ENCODE results near the gene ADD3. TPM values are rescaled to one million over a fixed set of nuclear protein-coding genes. Genes with fewer than 3 reads are reported as not detected.

ADD3 gene
- total and polyA plus RNA-seq, 4 donors, result 15.4 to 55.9 (median 22.8) TPM

DNA sequence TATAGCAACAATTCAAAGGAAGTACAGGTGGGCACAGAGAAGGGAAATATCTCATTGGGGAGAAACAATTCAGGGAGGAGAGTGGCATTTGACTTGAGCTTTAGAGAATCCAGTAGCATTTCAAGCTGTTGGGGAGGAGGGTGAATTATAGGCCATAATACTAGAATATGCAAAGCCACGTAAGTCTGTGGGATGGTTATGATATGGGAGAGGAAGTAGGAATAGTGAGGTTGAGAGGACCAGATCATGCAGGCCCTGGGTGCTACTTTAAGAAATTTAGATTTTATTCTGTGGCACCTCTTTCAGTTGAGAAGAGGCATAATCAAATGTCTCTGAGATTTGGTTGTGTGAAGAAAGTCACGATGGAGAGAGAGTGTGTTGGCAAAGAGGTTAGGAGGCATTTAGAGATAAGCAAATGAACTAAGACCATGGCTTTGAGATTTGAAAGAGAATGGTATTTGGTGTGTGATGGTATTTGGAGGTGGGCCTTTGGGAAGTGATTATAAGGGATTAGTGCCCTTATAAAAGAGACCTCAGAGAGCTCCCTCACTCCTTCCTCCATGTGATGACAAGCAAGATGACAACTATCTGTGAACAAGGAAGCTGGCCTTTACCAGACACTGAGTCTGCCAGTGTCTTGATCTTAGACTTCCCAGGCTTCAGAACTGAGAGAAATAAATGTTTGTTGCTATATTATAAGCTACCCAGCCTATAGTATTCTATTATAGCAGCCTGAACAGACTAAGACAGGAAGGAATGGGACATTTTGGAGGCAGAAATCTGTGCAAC is 15.1 kb downstream of the ADD3 start:
- WGBS, result 82% methylated on average over 2 of the region's 2 CpGs
- Histone ChIP-seq H3K36me3 (ENCODE audit: control insufficient read depth in 4 of 4, insufficient read depth in 3 of 4, low read depth in 1 of 4, low read length in 3 of 4) (no peaks in the 10 kb centered on the region), H3K4me1 (ENCODE audit: control insufficient read depth in 4 of 4, insufficient read depth in 4 of 4, low read length in 3 of 4) (no peaks in the 10 kb centered on the region), H3K9ac (ENCODE audit: low read depth in 1 of 2, low read length in 2 of 2) (no peak overlapping the region), H3K9me3 (ENCODE audit: control insufficient read depth in 4 of 4, low read length in 3 of 4) (no peaks in the 10 kb centered on the region), H3K27ac (ENCODE audit: low read depth in 1 of 2, low read length in 2 of 2) (no peak overlapping the region), H3K4me3 (ENCODE audit: low read depth in 1 of 3, low read length in 3 of 3) (no peak overlapping the region), H3K27me3 (ENCODE audit: control insufficient read depth in 4 of 4, insufficient read depth in 4 of 4, low read length in 3 of 4) (no peaks in the 10 kb centered on the region)
- DNase-seq (ENCODE audit: low spot score), result no peak
- TF ChIP-seq HNF4A (conservative IDR thresholded peaks at IDR 0.05), result no peak

DNA sequence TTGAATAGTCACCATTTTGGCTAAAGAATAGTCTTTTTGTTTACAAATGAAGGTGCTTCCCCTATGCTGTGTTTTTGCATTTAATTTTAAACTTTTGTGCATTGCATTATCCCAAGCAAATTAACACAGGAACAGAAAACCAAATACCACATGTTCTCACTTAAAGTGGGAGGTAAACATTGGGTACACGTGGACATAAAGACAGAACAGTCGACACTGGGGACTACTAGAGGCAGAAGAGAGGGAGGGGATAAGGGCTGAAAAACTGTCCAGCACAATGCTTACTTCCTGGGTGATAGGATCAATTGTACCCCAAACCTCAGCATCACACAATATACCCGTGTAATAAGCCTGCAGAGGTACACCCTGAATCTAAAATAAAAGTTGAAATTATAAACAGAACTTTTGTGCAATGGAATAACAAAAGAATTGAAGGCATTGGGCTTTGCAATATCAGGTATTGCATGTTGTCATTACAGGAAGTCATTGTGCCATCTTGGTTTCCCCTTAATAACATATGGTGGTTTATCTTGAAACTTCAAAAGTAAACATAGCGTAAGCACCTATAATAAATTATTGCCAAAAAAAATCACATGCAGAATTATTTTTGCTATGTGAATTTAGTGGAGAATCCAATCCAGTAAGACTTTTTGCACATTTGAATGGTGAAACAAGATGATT is 16.1 kb downstream of the ADD3 start:
- Histone ChIP-seq H3K36me3 (ENCODE audit: control insufficient read depth in 4 of 4, insufficient read depth in 3 of 4, low read depth in 1 of 4, low read length in 3 of 4) (no peaks in the 10 kb centered on the region), H3K27ac (ENCODE audit: low read depth in 1 of 2, low read length in 2 of 2) (no peak overlapping the region), H3K9me3 (ENCODE audit: control insufficient read depth in 4 of 4, low read length in 3 of 4) (no peaks in the 10 kb centered on the region), H3K4me1 (ENCODE audit: control insufficient read depth in 4 of 4, insufficient read depth in 4 of 4, low read length in 3 of 4) (no peaks in the 10 kb centered on the region), H3K4me3 (ENCODE audit: low read depth in 1 of 3, low read length in 3 of 3) (no peak overlapping the region), H3K9ac (ENCODE audit: low read depth in 1 of 2, low read length in 2 of 2) (no peak overlapping the region), H3K27me3 (ENCODE audit: control insufficient read depth in 4 of 4, insufficient read depth in 4 of 4, low read length in 3 of 4) (no peaks in the 10 kb centered on the region)
- DNase-seq (ENCODE audit: low spot score), result no peak
- TF ChIP-seq HNF4G (IDR thresholded peaks at IDR 0.05) (no peak), FOXA2 (IDR thresholded peaks at IDR 0.05) (no peak), HNF4A (conservative IDR thresholded peaks at IDR 0.05) (no peak), SP1 (IDR thresholded peaks at IDR 0.05) (no peak), NR2F2 (IDR thresholded peaks at IDR 0.05) (no peak), RAD21 (IDR thresholded peaks at IDR 0.05) (no peak), YY1 (IDR thresholded peaks at IDR 0.05) (no peak), JUND (IDR thresholded peaks at IDR 0.05) (no peak), TAF1 (conservative IDR thresholded peaks at IDR 0.05) (no peak), EGR1 (IDR thresholded peaks at IDR 0.05; ENCODE audit: low read depth in 2 of 2) (no peak), GABPA (IDR thresholded peaks at IDR 0.05 in 1 of 2, conservative IDR thresholded peaks at IDR 0.05 in 1 of 2) (no peak), FOXA1 (IDR thresholded peaks at IDR 0.05) (no peak)
- TF ChIP-seq, protein P1, sequence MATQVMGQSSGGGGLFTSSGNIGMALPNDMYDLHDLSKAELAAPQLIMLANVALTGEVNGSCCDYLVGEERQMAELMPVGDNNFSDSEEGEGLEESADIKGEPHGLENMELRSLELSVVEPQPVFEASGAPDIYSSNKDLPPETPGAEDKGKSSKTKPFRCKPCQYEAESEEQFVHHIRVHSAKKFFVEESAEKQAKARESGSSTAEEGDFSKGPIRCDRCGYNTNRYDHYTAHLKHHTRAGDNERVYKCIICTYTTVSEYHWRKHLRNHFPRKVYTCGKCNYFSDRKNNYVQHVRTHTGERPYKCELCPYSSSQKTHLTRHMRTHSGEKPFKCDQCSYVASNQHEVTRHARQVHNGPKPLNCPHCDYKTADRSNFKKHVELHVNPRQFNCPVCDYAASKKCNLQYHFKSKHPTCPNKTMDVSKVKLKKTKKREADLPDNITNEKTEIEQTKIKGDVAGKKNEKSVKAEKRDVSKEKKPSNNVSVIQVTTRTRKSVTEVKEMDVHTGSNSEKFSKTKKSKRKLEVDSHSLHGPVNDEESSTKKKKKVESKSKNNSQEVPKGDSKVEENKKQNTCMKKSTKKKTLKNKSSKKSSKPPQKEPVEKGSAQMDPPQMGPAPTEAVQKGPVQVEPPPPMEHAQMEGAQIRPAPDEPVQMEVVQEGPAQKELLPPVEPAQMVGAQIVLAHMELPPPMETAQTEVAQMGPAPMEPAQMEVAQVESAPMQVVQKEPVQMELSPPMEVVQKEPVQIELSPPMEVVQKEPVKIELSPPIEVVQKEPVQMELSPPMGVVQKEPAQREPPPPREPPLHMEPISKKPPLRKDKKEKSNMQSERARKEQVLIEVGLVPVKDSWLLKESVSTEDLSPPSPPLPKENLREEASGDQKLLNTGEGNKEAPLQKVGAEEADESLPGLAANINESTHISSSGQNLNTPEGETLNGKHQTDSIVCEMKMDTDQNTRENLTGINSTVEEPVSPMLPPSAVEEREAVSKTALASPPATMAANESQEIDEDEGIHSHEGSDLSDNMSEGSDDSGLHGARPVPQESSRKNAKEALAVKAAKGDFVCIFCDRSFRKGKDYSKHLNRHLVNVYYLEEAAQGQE (IDR thresholded peaks at IDR 0.05), result no peak
- TF ChIP-seq, protein P2, sequence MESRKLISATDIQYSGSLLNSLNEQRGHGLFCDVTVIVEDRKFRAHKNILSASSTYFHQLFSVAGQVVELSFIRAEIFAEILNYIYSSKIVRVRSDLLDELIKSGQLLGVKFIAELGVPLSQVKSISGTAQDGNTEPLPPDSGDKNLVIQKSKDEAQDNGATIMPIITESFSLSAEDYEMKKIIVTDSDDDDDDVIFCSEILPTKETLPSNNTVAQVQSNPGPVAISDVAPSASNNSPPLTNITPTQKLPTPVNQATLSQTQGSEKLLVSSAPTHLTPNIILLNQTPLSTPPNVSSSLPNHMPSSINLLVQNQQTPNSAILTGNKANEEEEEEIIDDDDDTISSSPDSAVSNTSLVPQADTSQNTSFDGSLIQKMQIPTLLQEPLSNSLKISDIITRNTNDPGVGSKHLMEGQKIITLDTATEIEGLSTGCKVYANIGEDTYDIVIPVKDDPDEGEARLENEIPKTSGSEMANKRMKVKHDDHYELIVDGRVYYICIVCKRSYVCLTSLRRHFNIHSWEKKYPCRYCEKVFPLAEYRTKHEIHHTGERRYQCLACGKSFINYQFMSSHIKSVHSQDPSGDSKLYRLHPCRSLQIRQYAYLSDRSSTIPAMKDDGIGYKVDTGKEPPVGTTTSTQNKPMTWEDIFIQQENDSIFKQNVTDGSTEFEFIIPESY (IDR thresholded peaks at IDR 0.05), result no peak
- TF ChIP-seq, protein P3, sequence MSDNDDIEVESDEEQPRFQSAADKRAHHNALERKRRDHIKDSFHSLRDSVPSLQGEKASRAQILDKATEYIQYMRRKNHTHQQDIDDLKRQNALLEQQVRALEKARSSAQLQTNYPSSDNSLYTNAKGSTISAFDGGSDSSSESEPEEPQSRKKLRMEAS (IDR thresholded peaks at IDR 0.05), result no peak
- TF ChIP-seq, protein P4, sequence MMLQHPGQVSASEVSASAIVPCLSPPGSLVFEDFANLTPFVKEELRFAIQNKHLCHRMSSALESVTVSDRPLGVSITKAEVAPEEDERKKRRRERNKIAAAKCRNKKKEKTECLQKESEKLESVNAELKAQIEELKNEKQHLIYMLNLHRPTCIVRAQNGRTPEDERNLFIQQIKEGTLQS (IDR thresholded peaks at IDR 0.05), result no peak
- TF ChIP-seq, protein P5, sequence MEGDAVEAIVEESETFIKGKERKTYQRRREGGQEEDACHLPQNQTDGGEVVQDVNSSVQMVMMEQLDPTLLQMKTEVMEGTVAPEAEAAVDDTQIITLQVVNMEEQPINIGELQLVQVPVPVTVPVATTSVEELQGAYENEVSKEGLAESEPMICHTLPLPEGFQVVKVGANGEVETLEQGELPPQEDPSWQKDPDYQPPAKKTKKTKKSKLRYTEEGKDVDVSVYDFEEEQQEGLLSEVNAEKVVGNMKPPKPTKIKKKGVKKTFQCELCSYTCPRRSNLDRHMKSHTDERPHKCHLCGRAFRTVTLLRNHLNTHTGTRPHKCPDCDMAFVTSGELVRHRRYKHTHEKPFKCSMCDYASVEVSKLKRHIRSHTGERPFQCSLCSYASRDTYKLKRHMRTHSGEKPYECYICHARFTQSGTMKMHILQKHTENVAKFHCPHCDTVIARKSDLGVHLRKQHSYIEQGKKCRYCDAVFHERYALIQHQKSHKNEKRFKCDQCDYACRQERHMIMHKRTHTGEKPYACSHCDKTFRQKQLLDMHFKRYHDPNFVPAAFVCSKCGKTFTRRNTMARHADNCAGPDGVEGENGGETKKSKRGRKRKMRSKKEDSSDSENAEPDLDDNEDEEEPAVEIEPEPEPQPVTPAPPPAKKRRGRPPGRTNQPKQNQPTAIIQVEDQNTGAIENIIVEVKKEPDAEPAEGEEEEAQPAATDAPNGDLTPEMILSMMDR (IDR thresholded peaks at IDR 0.05; ENCODE audit: low read depth, low read length, missing input control), result no peak
- 81% methylated on average over 4 of the region's 4 CpGs for whole genome bisulfite sequencing
